HepG2 (cell line): ENCODE results near the gene SMURF2. TPM values are rescaled to one million over a fixed set of nuclear protein-coding genes. Genes with fewer than 3 reads are reported as not detected.

ENCODE experiments used
- ATAC-seq: fragments of 200-7000 bp; cut with Tn5 transposase; 3 replicates; pipeline ENCODE4 v1.9.1; 2020; ENCODE audit warnings: mild to moderate bottlenecking, moderate library complexity
- BruUV-seq: library from RNA; stranded (reverse); fragments of 400-500 nt; replicated peaks from 2 replicates; lab custom pipeline; 2021; lab: Mats Ljungman, UMichigan
- CTCF ChIA-PET: fragments of 300-600 bp; formaldehyde crosslinking; extraction: SDS; loops from one replicate; lab custom pipeline; 2021; ENCODE audit warnings: low total read pairs, inconsistent platforms, low intra/inter-chr PET ratio; lab: Yijun Ruan, JAX
- POLR2A ChIA-PET: fragments of 350-600 bp; sonication (Branson Sonifier 250); formaldehyde crosslinking; loops from one replicate; lab custom pipeline; 2020; ENCODE audit warnings: antibody characterized with exemption, inconsistent platforms; lab: Yijun Ruan, JAX
- DNase-seq: peaks from one replicate; pipeline ENCODE4 v3.0.0-alpha.2; 2015; ENCODE audit warnings: low spot score
- FAIRE-seq: peaks from 3 replicates; lab custom pipeline; 2011; peaks lifted over from hg19 to GRCh38; lab: Jason Lieb, UNC
- H2AFZ ChIP-seq: one replicate; pipeline ENCODE4 v1.6.1; 2011; ENCODE audit warnings: low read length, inconsistent platforms
- H3K27ac ChIP-seq: fragments of 300-600 bp; 3 replicates; pipeline ENCODE4 v1.8.0; 2011; ENCODE audit warnings: mixed run types, mild to moderate bottlenecking, mixed read lengths, low read length, inconsistent platforms; ENCODE audit not compliant: insufficient read depth; ENCODE audit errors: extremely low read length
- H3K27me3 ChIP-seq, 2 experiments: fragments of 200-600 bp in 1 of 2; 2 replicates in 1 of 2; 3 replicates in 1 of 2; pipeline versions ENCODE4 v1.6.0 to v1.8.0; 2011; ENCODE audit warnings: low read length in 2 of 2, mild to moderate bottlenecking in 2 of 2, moderate library complexity in 2 of 2, inconsistent platforms in 1 of 2; ENCODE audit not compliant: insufficient read depth in 2 of 2, control insufficient read depth in 1 of 2
- H3K36me3 ChIP-seq, 2 experiments: fragments of 200-600 bp in 1 of 2; replicated peaks in 1 of 2; 2 replicates in 1 of 2; 3 replicates in 1 of 2; pipeline versions ENCODE4 v1.5.1 to v1.8.0; 2011; ENCODE audit warnings: low read length in 2 of 2, inconsistent platforms in 1 of 2; ENCODE audit not compliant: insufficient read depth in 2 of 2, control insufficient read depth in 1 of 2
- H3K4me1 ChIP-seq: 2 replicates; pipeline ENCODE4 v1.5.1; 2012; ENCODE audit warnings: low read length, inconsistent platforms; ENCODE audit not compliant: insufficient read depth
- H3K4me2 ChIP-seq: 2 replicates; pipeline ENCODE4 v1.6.0; 2011; ENCODE audit warnings: low read depth, low read length, inconsistent platforms
- H3K4me3 ChIP-seq, 3 experiments: fragments of 200-600 bp in 1 of 3; sonication (generic), shearing (Covaris generic) in 1 of 3; replicated peaks in 1 of 3; 2 replicates each; pipeline ENCODE4 v1.5.1; 2011 to 2016; ENCODE audit warnings: low read length in 3 of 3, inconsistent platforms in 2 of 3, low read depth in 2 of 3, mild to moderate bottlenecking in 2 of 3, control low read depth in 1 of 3, mixed read lengths in 1 of 3; ENCODE audit not compliant: insufficient read depth in 1 of 3
- H3K79me2 ChIP-seq: one replicate; pipeline ENCODE4 v1.6.1; 2011; ENCODE audit warnings: low read length, inconsistent platforms; ENCODE audit not compliant: insufficient read depth
- H3K9ac ChIP-seq: 2 replicates; pipeline ENCODE4 v1.6.0; 2011; ENCODE audit warnings: mild to moderate bottlenecking, low read depth, low read length, inconsistent platforms; ENCODE audit not compliant: insufficient read depth
- H3K9me3 ChIP-seq: 2 replicates; pipeline ENCODE4 v1.5.1; 2012; ENCODE audit warnings: mild to moderate bottlenecking, low read length
- H4K20me1 ChIP-seq: 2 replicates; pipeline ENCODE4 v1.6.0; 2011; ENCODE audit warnings: inconsistent platforms, mild to moderate bottlenecking, low read length, moderate library complexity; ENCODE audit not compliant: insufficient read depth
- CBFB ChIP-seq: sonication (generic); formaldehyde crosslinking; IDR thresholded peaks from 2 replicates; pipeline ENCODE4 v1.4.0; 2020; ENCODE audit warnings: missing genetic modification reagents
- CCDC6 ChIP-seq: sonication (generic); formaldehyde crosslinking; IDR thresholded peaks from 2 replicates; pipeline ENCODE4 v1.8.1; 2022; ENCODE audit warnings: mild to moderate bottlenecking, missing genetic modification reagents, moderate library complexity
- MZF1 ChIP-seq: sonication (generic); formaldehyde crosslinking; IDR thresholded peaks from 2 replicates; pipeline ENCODE4 v1.8.1; 2023; ENCODE audit warnings: mild to moderate bottlenecking, missing genetic modification reagents, borderline replicate concordance
- POLR2A ChIP-seq, 2 experiments: IDR thresholded peaks; 2 replicates each; pipeline ENCODE4 v1.6.1; 2011; ENCODE audit warnings: low read depth in 2 of 2, low read length in 2 of 2, mild to moderate bottlenecking in 1 of 2, moderate library complexity in 1 of 2; ENCODE audit not compliant: insufficient read depth in 1 of 2
- SRF ChIP-seq: IDR thresholded peaks from 2 replicates; pipeline ENCODE4 v1.6.1; 2011; ENCODE audit warnings: mild to moderate bottlenecking, low read depth, low read length, moderate library complexity
- TCF7L2 ChIP-seq: IDR thresholded peaks from 2 replicates; pipeline ENCODE4 v1.6.1; 2011; ENCODE audit warnings: mild to moderate bottlenecking, low read depth, low read length, moderate library complexity
- ZC3H4 ChIP-seq: sonication (generic); formaldehyde crosslinking; IDR thresholded peaks from 2 replicates; pipeline ENCODE4 v1.4.0; 2020; ENCODE audit warnings: missing genetic modification reagents, borderline replicate concordance
- WGBS: methylation state at CpG from one replicate; pipeline ENCODE4 v1.1.6; 2017; ENCODE audit warnings: low lambda C conversion rate; 5-methylcytosine and 5-hydroxymethylcytosine counted together
- in situ Hi-C: cut with HindIII; loops from 2 replicates; pipeline ENCODE4 v1.10.0; 2017; ENCODE audit warnings: low pct_unique_long_range_greater_than_20kb; ENCODE audit not compliant: extremely low pct_ligation_motif_present
- intact Hi-C: fragments of 100-400 bp; cut with micrococcal nuclease; formaldehyde crosslinking; loops from one replicate; pipeline ENCODE4 v1.10.0; 2022; ENCODE audit not compliant: unreplicated experiment
- polyA plus RNA-seq, 8 experiments: library from polyadenylated mRNA; depleted of rRNA in 3 of 8; stranded (reverse) in 7 of 8; unstranded in 1 of 8; fragments of >200 nt; fragmentation: Illumina TruSeq in 4 of 8; extraction: Trizol in 4 of 8; gene quantifications; 2 replicates each; pipeline versions ENCODE4 v1.2.1 to v1.2.3, GENCODE V29; 2011 to 2016; ENCODE audit warnings: low read depth in 4 of 8, missing spikeins in 1 of 8, mixed read lengths in 1 of 8; ENCODE audit not compliant: insufficient read depth in 1 of 8
- total RNA-seq, 5 experiments: library from RNA; depleted of rRNA; stranded (reverse); fragments of >200 nt; fragmentation: Illumina TruSeq; extraction: Trizol; gene quantifications; 2 replicates each; pipeline ENCODE4 v1.2.3, GENCODE V29; 2016; ENCODE audit warnings: low read depth in 1 of 5
- TF ChIP-seq, protein P1 (sequence below): sonication (generic); formaldehyde crosslinking; IDR thresholded peaks from 2 replicates; pipeline ENCODE4 v1.4.0; 2020; ENCODE audit warnings: mild to moderate bottlenecking, missing genetic modification reagents
- TF ChIP-seq, protein P2 (sequence below): sonication (generic); formaldehyde crosslinking; IDR thresholded peaks from 2 replicates; pipeline ENCODE4 v1.5.0; 2020; ENCODE audit warnings: missing genetic modification reagents

SMURF2 gene
- total and polyA plus RNA-seq, 2 of the 13 experiments (the other 11 are each of a cell fraction or from before 2014, with no cell fraction given) = 14.9 to 24.3 TPM

DNA sequence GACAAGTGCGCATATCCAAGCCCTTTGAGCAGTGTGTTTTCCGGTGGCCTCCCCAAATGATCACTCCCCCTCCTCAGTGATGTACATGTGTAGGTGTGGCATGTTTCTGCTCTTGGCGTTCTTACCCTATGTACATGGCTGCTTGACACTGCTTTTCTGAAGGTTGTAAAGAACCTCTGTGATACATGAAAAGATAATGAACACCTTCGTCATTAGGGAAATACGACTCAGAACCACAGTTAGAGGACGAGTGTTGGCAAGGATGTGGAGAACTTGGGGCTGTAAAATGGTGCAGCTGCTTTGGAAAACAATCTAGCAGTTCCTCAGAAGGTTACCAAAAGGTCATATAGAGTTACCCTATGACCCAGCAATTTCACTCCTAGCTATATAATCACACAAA is 126.8 kb downstream of the SMURF2 start:
- 98% methylated on average over 6 of the region's 6 CpGs for WGBS
- CTCF ChIA-PET = no interaction called here
- Histone ChIP-seq H3K27me3 (no peaks in the 10 kb centered on the region), H3K36me3 (peaks cover 23 to 69% of the 10 kb centered on the region in 2 experiments), H3K27ac (no peak overlapping the region), H4K20me1 (no peaks in the 10 kb centered on the region; the same call in 1 of the 2 replicates), H3K4me3 (no peak overlapping the region), H3K4me1 (peaks cover 4% of the 10 kb centered on the region; the same call in 1 of the 2 replicates), H3K79me2 (no peaks in the 10 kb centered on the region), H3K9ac (no peak overlapping the region), H3K9me3 (no peaks in the 10 kb centered on the region), H2AFZ (no peak overlapping the region), H3K4me2 (no peak overlapping the region)
- ATAC-seq (no peak), DNase-seq (no peak), FAIRE-seq (no peak)
- intact Hi-C loops = loop anchor here (10.0 kb wide), 1 partner anchor 199 kb away; no protein-coding TSS in a partner anchor
- BruUV-seq = TSS peak; percentile 11
- in situ Hi-C loops = loop anchor here (25.0 kb wide), 1 partner anchor 102 kb away; no protein-coding TSS in a partner anchor
- no peak for TF ChIP-seq CCDC6 (CRISPR knock-in tag)
- POLR2A ChIA-PET = interaction anchor here (1.2 kb wide), 1 partner anchor 29 kb away, joined by 5 read pairs; the partner anchor contains the start of genes CEP95 and DDX5

DNA sequence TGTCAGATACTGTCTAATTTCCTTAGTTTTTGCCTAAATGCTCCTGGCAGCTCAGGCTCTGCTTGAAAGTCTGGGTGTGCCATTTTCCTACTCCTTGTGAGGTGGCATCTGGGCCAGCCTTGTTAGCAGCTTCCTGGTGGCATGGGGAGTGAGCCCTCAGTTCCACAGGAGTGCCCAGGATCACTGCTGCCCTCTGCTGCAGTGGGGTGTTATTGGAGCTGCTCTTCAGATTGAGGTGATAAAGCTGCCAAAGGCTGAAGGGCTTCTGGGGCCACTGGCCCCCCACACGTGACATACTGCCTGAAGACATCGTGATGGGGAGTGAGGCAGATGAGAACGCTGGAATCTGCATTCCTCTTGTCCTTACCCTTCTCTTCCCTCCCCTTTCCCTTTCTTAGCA is 127.9 kb downstream of the SMURF2 start:
- FAIRE-seq (no peak), DNase-seq (no peak), ATAC-seq (peak; percentile 17; the same call in 1 of the 3 replicates)
- WGBS = 97% methylated on average over 3 of the region's 3 CpGs
- H3K27ac ChIP-seq = no peak overlapping the region
- no peak overlapping the region for H2AFZ ChIP-seq
- H3K4me2 ChIP-seq = no peak overlapping the region
- no peaks in the 10 kb centered on the region for H3K4me1 ChIP-seq
- ChIA-PET POLR2A (interaction anchor here (1.1 to 1.5 kb wide), 4 partner anchors 9 to 35 kb away, joined by 3 to 5 read pairs (median 4); partner anchors contain the start of gene CEP95), CTCF (no interaction called here)
- no peak overlapping the region for H3K9ac ChIP-seq
- H3K27me3 ChIP-seq = no peaks in the 10 kb centered on the region
- no peaks in the 10 kb centered on the region for H3K79me2 ChIP-seq
- in situ Hi-C loops = loop anchor here (25.0 kb wide), 1 partner anchor 103 kb away; no protein-coding TSS in a partner anchor
- H3K36me3 ChIP-seq = peaks cover 24 to 81% of the 10 kb centered on the region in 2 experiments
- no peak overlapping the region for H3K4me3 ChIP-seq
- no peaks in the 10 kb centered on the region for H3K9me3 ChIP-seq
- no TSS peak for BruUV-seq
- intact Hi-C loops = loop anchor here (5.0 to 10.0 kb wide), 2 partner anchors 113 to 201 kb away; no protein-coding TSS in a partner anchor
- H4K20me1 ChIP-seq = no peaks in the 10 kb centered on the region
- TF ChIP-seq POLR2A (IDR thresholded peaks at IDR 0.05; ENCODE audit: insufficient read depth in 1 of 2, low read depth in 2 of 2, low read length in 2 of 2) (peak in 1 of 2 experiments; percentile 35; a peak in 1 of 4 replicates), TCF7L2 (no peak), CBFB (CRISPR knock-in tag) (no peak), SRF (no peak), ZC3H4 (CRISPR knock-in tag) (no peak), MZF1 (no peak)
- TF ChIP-seq, protein P1, sequence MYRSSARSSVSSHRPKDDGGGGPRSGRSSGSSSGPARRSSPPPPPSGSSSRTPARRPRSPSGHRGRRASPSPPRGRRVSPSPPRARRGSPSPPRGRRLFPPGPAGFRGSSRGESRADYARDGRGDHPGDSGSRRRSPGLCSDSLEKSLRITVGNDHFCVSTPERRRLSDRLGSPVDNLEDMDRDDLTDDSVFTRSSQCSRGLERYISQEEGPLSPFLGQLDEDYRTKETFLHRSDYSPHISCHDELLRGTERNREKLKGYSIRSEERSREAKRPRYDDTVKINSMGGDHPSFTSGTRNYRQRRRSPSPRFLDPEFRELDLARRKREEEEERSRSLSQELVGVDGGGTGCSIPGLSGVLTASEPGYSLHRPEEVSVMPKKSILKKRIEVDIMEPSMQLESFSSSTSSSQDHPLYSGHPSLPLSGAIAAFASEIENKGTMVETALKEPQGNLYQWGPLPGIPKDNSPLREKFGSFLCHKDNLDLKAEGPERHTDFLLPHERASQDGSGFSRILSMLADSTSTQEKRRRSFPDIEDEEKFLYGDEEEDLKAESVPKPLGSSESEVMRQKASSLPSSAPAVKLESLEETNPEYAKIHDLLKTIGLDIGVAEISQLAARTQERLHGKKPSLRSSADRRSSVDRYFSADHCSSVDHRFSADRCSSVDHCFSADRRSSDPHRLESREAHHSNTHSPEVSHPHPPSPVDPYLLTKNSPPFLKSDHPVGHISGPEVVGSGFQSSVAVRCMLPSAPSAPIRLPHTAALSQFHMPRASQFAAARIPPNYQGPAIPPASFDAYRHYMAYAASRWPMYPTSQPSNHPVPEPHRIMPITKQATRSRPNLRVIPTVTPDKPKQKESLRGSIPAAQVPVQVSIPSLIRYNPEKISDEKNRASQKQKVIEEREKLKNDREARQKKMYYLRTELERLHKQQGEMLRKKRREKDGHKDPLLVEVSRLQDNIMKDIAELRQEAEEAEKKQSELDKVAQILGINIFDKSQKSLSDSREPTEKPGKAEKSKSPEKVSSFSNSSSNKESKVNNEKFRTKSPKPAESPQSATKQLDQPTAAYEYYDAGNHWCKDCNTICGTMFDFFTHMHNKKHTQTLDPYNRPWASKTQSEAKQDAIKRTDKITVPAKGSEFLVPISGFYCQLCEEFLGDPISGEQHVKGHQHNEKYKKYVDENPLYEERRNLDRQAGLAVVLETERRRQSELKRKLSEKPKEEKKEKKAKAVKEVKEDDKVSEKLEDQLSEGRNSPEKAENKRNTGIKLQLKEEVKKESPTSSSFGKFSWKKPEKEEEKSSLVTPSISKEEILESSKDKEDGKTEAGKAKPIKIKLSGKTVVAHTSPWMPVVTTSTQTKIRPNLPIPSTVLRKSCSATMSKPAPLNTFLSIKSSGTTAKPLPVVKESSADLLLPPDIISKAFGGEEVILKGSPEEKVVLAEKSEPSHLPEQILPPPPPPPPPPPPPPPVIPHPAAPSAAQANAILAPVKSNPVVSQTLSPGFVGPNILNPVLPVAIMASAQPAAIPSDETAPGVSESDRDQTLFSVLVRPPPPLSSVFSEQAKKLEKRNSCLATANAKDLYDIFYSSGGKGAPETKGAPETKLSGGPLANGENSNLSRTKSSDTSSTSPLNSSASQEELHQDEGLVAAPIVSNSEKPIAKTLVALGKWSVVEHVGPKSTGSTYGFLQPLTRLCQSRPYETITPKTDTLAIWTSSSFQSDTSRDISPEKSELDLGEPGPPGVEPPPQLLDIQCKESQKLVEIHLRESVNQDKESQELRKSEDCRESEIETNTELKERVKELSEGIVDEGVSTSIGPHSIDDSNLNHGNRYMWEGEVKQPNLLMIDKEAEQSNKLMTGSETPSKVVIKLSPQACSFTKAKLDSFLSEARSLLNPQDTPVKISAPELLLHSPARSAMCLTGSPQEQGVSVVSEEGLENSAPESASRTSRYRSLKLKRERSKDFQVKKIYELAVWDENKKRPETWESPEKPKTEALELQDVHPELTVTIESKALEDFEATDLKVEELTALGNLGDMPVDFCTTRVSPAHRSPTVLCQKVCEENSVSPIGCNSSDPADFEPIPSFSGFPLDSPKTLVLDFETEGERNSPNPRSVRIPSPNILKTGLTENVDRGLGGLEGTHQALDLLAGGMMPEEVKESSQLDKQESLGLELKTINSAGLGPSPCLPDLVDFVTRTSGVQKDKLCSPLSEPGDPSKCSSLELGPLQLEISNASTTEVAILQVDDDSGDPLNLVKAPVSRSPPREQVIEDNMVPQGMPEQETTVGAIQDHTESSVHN (CRISPR knock-in tag) = no peak
- TF ChIP-seq, protein P2, sequence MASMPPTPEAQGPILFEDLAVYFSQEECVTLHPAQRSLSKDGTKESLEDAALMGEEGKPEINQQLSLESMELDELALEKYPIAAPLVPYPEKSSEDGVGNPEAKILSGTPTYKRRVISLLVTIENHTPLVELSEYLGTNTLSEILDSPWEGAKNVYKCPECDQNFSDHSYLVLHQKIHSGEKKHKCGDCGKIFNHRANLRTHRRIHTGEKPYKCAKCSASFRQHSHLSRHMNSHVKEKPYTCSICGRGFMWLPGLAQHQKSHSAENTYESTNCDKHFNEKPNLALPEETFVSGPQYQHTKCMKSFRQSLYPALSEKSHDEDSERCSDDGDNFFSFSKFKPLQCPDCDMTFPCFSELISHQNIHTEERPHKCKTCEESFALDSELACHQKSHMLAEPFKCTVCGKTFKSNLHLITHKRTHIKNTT (CRISPR knock-in tag) = no peak
